Astrocyte (in vitro differentiated cells and primary cell): Measurements from ENCODE around the gene SLC1A7.

ENCODE experiments used
- EZH2 ChIP-seq: IDR thresholded peaks from 2 replicates; pipeline ENCODE4 v1.6.1; 2012; ENCODE audit warnings: mild to moderate bottlenecking, low read length, inconsistent platforms; ENCODE audit not compliant: insufficient read depth
- TF ChIP-seq, protein P1 (sequence below): IDR thresholded peaks from 2 replicates; pipeline ENCODE4 v1.5.1; 2011; ENCODE audit warnings: low read depth, mild to moderate bottlenecking, inconsistent platforms, low read length, moderate library complexity; ENCODE audit not compliant: insufficient read depth

DNA sequence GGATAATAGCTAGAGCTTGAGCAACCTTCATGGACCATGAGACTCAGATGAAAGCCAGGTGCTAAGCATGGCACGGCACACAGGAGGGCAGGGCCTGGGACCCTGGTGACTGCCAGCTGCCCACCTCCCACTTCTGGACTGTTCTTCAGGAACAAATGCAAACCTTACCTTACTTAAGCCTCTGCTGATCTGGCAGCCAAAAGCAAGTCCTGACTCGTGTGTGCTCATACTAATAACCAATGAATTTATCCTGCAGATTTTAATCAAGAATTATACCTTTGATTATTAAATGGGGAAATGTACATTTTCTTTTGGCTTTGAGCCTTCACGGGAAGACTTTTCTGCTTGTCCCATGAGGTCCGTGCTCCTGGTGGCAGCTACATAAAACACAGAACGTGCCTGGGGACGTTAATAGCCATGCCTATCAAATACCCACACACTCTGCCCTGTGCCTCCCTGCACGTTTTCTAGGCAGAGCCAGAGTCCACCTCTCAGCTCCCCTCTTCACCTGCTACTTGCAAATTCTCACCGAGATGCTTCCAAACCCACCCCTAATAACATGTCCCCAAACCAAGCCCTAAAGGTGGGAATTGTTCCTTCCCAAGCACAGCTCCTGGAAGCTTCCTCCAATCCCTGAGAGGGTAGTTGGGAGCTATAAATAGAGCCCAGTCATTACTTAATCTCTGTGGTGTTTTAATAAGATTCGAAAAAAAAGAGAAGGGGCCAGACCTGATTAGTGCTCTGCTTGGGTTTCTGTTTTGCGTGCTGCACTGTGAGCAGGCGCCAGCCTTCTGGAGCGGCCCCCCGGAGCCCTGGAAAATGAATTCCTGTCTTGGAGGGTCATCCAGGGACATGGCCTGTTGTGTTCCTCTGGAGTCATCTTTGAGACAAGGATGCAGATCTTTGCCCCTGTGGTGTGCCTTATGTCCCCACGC, 33.5 kb downstream of the SLC1A7 start:
- TF ChIP-seq, protein P1, sequence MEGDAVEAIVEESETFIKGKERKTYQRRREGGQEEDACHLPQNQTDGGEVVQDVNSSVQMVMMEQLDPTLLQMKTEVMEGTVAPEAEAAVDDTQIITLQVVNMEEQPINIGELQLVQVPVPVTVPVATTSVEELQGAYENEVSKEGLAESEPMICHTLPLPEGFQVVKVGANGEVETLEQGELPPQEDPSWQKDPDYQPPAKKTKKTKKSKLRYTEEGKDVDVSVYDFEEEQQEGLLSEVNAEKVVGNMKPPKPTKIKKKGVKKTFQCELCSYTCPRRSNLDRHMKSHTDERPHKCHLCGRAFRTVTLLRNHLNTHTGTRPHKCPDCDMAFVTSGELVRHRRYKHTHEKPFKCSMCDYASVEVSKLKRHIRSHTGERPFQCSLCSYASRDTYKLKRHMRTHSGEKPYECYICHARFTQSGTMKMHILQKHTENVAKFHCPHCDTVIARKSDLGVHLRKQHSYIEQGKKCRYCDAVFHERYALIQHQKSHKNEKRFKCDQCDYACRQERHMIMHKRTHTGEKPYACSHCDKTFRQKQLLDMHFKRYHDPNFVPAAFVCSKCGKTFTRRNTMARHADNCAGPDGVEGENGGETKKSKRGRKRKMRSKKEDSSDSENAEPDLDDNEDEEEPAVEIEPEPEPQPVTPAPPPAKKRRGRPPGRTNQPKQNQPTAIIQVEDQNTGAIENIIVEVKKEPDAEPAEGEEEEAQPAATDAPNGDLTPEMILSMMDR, result no peak
- no peak for TF ChIP-seq EZH2
